AG08396 (cell line): ENCODE results near the gene HOXB9.

Experiments used
- DNase-seq: peaks from one replicate; pipeline ENCODE4 v3.0.0; 2012; ENCODE audit warnings: low spot score, mixed read lengths

Gene HOXB9

DNA sequence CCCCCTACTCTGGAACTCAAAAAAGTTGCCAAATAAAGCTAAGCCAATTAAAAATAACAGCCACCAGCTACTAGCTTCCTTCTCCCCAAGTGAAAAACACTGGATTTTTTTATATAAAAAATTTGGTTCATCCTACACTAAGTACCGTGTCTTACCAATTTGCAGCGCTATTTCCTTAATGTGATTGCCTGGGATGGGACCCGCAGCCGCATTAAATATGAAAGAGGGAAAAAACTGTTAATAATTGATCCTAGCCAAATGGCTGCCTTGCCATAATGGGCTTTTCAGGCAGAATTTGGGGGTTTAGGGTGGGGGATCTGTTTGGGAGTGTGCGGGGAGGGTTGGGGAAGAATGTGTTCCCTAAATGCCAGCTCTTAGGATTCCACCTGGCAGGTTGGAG, 2.0 kb downstream of the HOXB9 start:
- DNase-seq, result no peak

DNA sequence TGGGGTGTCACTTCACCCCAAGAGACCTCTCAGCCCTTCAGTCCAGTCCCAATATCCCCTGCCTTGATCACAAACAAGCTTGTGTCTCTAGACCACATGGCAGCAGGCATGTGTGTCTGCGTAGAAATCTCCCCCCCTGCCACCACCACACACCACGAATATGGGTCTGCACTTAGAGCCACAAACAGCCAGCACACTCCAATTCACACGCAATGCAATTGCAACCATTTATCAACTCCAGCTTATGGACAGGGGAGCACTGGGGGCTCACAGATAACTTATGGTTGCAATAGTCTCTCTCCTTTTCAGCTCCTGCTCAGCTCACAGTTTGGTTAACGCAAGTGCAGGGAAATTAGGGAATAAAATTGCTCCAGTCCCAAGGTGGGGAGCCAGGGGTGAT, 2.6 kb downstream of the HOXB9 start:
- no peak for DNase-seq

DNA sequence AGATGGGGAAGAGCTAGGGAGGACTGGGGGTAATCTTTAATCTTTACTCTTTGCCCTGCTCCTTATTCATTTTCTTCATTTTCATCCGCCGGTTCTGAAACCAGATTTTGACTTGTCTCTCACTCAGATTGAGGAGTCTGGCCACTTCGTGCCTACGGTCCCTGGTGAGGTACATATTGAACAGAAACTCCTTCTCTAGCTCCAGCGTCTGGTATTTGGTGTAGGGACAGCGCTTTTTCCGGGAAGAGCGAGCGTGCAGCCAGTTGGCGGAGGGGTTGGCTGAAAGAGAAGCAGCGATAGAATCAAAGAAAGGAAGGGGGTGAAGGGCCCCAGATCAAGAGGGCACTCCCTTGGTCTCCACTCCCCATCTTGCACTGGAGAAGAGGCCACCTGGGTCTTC, 3.3 kb downstream of the HOXB9 start:
- DNase-seq, result no peak

DNA sequence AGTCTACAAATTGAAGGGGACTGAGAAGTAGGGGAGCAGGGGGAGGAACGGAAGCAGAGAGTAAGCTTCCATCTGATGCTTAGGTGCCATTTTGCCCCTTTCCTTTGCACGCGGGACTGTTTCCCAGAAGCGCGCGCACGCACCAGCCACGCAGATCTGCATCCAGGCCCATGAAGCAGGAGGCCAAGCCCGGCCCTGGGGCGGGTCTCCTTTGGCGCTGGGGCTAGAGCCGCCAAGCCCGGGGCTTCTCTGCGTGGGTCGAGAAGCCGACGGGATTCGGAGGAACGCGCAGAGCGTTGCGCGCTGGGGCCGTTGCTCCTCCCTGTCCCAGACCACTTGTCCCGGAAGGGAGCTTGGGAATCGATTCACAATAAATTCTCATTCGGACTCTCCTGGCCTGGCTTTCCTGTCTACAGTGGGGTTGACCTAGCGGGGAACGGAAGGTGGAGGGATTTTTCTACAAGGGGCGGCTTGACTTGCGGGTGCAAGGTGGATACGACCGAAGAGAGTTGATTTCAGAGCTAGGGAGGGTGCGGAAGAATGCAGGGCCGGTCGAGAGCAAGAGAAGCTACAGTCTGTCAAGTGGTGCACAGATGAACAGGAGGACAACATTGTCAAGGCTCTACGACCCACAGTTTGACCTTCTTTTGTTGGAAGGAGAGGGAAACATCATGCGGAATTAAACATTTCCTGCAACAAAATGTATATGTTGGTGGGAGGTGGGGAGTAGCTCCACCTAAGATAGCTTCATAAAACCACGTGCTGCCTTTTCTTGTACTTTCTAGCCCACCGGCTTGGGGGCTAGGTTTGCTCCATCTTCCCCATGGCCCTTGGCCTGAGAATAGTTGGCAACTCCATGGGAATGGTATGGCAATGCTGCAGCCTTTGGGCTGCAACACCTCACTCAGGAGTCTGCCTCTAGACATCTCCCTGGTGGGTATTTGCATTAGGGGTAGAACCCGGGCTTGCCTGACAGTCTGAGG, 4.5 kb downstream of the HOXB9 start:
- no peak for DNase-seq

DNA sequence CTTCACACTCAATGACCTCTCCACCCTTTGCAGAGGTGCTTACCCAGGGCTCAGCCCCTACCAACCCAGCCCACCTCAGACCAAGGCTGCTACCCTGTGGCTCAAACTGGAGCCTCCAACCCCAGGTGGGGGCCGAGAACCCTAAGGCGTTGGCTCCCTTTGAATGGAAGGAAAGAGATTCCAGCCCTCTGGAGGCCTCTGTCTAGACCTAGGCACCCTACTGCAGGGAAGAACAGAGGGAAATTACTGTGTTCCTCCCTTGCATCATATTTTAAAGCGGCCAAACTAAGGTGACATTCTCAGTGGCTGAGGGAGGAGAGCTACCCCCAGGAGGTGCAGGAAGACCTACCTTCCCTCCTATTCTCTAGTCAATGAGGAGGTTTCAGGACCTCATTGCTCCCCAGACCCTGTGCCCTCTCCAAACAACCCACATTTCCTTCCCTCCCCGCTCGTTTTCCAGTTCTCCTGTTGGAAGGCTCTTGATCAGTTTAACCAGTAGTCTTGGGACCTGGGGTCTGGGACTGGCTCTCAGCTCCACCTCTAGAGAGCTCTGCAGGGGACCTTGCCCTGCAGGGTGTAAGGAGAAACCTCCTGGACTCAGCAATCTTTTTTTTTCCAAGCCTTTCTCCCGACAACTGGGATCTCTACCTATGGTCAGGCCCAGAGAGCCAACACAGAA, 5.6 kb downstream of the HOXB9 start:
- no peak for DNase-seq

DNA sequence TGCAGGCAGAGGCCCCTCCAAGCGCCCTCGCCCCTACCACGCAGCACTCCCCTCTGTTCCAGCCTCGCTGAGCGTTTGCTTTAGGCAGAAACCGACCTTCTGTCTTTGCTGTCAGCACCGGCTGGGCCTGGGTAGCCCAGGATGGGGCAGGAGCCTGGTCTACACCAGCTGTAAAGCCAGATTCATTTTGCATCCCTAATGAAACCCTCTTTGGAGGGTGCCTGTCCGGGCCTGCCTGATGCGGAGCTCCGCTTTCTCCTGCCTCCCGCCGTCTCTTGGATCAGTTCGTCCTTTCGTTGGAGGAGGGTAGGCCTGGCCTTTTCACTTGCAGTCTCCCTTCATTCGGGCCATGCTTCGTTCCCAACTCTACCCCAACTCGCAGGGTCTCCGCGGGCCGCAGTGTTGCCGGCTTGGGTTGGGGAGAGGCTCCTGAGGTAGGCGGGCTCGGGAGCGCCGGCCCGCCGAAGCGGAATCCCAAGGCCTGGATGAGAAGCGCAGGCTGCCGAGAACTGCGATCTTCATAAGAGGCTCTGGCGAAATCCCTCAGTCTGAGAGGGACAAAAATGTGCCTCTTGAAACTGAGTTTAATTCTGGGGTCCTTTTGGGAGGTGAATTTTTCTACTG, 6.2 kb downstream of the HOXB9 start:
- no peak for DNase-seq

DNA sequence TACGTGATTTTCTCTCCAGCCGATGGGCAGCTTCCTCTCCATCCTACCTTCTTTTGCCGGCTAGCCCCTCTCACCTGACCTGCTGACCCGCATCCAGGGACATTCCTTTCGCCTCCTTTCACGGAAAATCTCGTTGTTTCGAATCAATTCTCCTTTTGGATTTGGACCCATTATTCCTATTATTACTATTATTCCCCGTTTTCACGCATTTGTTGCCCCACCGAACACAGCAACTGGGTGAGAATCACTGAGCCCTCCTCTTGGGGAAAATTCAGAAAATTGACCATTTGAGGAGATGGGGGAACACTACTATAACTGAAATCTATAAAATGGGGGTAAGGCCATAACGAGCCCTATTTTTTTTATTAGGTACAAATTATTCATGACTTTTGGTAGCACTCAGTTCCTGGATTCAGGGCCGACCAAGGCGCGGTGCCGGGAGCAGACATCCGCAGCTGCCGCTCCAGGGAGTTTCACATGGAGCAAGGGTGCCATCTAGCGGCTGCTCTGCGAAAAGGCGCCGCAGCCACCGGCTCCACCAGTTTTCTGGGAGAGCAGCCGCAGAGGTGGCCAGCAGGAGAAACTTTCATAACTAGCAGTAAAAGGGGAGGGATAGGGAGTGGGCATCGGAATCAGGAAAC, 7.8 kb downstream of the HOXB9 start:
- peak; percentile 97 for DNase-seq

DNA sequence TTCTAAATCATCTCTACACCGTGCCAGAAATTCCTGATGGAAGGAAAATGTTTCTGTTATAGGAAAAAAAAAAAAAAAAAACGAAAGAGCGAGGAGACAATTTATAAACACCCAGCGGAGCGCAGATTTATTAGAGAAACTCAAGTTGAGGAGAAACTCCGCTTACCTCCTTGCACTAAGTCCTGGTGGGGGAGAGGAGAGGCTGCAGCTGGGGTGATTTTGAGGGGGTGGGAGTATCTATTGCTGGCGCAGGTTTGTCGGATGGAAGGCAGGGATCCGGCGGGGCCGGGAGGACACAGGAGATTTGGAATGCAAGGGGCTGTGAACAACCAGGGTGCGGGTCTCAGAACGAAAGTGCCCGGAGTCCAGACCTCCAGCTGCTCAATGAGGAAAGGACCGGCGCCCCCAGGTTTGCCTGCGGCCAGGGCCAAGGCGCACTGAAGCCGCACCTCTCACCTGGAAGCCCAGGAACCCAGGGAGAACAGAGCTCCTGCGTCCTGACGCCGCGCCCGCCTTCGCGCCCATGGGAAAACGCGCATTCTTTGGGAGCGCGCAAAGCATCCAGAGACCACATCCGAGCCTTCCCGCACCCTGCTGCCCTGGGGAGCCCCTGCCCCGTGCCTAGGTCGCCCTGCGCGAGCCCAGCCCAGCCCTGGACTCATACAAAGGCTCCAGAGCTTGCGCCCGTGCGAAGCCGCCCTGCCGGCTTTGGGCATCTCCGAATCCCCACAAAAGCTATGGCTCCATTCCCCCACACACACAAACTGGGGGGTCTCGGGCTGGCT, 8.5 kb downstream of the HOXB9 start:
- DNase-seq, result no peak

DNA sequence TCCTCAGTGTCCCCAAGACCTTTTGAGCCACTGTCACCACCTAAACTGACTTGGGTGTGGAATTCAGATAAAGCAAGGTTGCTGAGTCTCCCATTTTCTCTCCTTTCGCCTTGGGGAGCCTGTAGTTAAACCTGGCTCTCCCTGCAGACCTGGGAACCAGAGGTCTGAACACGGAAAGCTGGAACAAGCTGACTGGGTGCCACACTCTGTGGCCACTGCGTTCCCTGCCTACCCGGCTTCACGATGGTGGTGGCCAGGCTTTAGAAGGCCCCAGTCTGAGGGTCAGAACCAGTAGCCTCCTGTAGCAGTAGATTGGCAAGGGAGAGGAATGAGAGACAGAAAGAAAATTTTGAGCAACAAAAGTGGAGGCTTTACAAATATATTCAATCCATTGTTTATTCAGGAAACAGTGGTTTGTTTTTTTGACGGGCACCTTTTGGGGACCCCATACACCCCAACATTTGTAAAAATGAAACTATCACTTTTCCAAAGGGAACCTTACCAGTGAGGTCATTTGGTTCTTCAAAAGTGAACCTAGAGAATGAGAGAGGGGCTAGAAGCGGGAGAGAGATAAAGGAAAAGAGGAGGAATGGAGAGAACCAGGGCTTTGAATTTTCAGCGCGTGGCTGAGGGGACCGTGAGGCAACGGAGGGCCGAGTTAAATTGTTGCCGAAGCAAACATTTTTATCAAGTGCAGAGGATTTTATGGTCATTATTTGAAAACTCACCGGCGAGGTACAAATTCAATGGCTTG, 9.3 kb downstream of the HOXB9 start:
- no peak for DNase-seq

DNA sequence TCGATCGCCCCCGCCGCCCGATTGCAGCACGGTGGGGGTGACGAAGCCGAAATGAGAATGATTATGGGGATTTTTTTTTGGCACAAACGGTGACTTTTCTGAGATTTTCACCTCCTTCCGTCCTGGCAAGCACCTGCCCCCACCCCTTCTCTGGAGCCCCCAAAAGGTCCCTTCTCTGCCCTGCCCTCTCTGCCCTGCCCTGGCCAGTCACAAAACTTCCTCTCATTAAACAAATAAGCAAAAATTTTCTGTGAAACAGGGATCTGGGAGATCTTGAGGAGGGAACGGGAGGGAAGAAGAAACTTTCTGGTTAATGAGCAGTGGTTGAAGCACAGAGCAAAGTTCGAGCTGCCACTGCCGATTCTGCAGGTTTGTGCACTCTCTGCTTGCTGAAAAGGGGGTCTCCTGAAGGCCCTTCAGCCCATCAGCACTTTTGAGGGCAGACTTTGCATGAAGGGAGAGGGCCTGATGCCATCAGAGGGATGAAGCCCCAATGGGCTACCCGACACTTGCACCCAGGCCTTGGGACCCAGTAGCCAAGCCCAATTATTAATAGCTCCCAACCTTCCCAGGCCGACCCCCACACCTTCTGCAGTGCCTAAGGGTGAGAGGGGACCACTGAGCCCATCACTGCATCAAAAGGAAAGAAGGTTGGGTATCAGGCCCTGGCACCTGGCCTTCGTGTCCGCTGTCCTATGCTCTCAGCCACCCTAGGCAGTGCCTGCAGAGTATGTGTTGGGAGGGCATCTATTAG, 10.0 kb downstream of the HOXB9 start:
- DNase-seq, result no peak

DNA sequence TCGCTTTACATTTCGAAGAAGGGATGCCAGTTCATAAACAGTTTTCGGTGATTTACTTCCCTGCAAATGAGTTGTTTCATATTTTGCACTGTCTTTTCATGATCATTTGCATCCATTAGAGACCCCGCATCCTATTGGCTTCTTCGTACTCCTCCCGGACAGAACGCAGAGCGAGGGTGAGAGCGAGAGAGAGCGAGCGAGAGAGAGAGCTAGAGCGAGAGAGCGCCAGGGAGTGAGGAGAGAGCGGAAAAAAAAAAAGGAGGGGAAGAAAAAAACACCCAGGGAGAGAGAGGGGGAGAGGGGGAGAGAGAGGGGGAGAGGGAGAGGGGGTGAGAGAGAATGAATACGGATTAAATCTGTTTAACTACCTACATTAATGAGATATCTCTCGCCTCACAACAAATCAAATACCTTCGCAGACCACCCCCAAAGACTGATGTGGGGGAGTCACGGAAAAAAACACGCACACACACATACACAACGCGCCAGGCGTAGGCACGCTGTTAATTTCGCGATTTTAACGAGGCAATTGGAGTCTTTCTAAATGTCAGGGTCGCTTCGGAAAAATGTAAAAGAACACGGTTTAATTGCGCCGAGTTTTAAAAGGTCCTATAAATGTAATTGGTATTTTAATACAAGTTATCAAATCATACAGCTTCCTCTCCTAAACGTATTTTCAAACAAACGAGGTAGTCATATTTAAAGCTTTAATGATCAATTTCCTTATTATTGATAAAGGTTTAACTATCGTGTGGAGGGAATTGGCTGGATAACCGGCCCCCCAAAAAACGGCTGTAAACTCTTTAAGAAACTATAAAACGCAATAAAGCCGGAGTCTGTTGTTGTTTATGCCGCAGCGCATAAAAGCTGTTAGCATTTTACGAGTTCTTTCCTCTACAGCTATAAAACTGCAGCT, 10.9 kb downstream of the HOXB9 start, which contains the start of gene HOXB8:
TSS of gene HOXB8 (minus strand) at position 246 of the 916 bp plus-strand sequence. CDS start 588 bp downstream, outside the sequence.
- DNase-seq, result no peak

DNA sequence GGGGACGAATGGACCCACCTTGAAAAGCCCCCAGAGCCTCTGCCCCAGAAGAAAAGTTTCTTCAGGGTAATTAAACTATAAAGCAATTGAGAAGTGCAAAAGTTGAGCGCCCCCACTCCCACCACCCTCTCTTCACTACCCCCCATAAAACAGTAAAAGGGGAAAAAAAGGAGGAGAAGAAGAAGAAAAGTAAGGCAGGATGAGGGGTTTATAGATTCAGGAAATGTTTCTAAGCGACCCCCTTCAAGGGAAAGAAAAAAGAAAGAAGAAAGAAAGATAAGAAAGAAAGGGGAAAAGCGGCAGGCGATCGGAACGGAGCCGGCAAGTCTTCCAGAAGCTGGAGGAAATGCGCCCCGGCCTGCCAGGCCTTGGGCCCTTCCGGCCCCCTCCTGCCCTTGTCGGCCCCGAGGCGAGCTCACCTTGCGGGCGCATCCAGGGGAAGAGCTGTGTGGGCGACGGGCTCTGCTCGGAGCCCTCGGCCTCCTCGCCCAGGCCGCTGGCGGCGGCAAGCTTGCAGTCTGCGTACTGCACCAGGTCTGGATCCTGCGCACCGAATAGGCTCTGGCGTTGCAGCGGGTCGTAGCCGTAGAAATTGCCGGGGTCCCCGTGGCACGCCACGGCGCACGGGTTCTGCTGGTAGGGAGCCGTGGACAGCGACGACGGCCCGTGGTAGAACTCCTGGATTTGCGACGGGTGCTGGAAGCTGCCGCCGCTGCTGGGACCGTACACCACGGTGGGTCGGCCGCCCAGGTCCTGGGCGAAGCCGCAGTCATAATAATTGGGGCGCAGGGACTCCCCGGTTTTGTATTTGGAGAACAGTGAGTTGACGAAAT, 12.1 kb downstream of the HOXB9 start:
- DNase-seq, result no peak

DNA sequence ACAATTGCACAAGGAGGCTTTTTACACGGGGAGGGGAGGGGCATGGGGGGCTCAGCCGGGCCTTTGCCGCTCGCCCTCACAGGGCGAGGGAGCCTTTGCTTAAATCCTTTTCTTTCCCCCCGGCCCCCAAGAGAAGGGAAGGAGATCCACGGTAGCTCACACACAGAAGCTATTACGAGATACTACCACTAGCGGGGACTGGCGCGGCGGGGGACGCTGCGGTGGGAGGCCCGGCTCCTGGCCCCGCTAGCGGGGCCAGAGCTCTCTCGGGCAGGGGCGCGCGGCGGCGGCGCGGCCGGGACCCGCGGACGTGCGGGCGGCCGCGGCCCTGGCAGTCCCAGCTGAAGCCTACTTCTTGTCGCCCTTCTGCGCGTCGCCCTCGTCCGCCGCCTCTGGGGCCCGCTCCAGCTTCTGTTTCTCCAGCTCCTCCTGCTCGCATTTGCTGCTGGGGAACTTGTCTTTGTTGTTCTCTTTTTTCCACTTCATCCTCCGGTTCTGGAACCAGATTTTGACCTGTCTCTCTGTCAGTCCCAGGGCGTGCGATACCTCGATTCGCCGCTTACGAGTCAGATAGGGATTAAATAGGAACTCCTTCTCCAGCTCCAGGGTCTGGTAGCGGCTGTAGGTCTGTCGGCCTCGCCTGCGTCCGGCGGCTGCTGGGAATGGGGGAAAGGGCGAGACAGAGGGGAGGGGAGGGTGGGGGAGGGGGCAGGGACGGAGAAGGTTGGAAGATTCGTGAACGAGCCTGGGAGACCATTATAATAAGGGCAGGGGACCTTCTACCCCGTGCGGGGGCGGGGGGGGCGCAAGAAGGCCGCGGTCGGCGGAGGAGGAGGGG, 13.1 kb downstream of the HOXB9 start:
- peak; percentile 80 for DNase-seq

DNA sequence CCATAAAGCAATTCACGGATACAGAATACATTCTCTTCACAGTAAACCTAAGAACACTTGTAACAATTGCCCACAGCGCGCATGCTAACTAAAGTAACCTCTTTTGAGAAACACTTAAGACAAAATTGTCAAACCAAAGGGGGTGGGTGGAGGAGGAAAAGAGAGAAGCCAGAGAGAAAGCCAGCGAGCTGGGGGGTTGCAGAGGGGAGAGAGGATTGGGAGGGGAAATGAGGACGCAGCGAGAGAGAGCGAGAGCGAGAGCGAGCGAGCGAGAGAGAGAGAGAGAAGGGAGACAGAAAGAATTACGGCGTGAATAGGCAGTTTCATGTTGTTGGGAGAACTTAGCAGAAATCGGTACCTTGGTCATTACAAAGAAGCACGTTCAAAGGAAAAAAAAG, 13.7 kb downstream of the HOXB9 start:
- no peak for DNase-seq

DNA sequence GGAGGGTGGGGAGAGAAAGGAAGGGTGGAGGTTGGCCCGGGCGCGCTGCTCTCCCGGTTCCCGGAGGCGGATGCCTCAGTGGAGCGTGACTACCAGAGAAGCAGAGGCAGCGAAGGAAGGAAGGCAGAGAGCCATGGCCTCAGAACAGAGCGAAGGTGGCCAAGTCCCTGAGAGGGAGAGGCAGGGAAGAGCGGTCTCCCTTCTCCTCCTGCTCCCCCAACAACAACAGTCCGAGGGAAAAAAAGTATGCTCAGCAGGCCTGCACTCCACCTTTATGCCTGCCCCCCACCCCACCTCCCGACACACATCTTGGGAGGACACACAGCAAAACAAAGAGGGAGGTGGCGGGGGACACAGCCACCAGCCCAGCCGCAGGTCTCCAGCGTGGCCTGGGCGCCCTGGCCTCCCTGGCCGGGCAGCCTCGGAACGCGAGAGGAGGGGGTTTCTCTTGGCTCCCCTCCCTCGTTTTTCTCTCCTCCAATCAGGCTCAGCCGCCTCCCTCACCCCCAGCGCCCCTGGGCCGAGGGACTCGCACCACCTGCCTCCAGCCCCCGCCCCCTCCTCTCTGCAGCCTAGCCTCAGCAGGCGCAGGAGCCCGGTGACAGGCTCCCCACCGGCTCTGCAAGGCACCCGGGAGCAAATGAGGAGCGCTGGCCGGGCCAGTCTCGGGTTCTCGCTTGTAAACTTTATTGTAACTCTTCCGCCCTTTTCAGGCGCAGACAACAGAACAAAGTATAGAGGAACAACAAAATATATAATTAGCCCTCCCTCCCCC, 14.3 kb downstream of the HOXB9 start:
- DNase-seq, result no peak

DNA sequence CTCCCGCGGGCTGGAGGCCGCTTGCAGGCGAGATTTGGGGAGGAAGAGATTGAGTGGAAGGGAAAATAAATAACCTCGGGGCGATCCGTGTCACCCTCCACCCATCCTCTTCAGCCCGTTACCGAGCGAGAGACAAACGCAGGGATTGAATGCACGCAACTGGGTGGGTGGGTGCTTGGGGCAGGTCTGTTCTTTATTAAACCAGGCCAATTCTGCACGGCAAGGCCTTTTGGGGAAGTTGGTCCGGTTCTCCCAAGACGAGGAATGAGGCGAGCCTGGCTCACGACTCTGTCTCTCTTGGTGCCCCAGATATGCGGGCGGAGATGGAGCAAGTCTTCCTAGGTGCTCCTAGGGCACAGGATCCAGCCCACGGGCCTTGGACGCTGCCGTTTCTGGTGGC, 14.9 kb downstream of the HOXB9 start:
- DNase-seq, result no peak
